NCI-H1417 (cell line): ENCODE data around the gene MUC5AC.
"Not testable (repeated sequence)": the region's sequence is repeated elsewhere in the genome, so short reads cannot be mapped to it uniquely, and the experiment has no call there.

Experiments
- DNase-seq, 3 experiments: peaks; one replicate each; lab custom pipeline; 2025; lab: John Stamatoyannopoulos, UW

Gene MUC5AC

DNA sequence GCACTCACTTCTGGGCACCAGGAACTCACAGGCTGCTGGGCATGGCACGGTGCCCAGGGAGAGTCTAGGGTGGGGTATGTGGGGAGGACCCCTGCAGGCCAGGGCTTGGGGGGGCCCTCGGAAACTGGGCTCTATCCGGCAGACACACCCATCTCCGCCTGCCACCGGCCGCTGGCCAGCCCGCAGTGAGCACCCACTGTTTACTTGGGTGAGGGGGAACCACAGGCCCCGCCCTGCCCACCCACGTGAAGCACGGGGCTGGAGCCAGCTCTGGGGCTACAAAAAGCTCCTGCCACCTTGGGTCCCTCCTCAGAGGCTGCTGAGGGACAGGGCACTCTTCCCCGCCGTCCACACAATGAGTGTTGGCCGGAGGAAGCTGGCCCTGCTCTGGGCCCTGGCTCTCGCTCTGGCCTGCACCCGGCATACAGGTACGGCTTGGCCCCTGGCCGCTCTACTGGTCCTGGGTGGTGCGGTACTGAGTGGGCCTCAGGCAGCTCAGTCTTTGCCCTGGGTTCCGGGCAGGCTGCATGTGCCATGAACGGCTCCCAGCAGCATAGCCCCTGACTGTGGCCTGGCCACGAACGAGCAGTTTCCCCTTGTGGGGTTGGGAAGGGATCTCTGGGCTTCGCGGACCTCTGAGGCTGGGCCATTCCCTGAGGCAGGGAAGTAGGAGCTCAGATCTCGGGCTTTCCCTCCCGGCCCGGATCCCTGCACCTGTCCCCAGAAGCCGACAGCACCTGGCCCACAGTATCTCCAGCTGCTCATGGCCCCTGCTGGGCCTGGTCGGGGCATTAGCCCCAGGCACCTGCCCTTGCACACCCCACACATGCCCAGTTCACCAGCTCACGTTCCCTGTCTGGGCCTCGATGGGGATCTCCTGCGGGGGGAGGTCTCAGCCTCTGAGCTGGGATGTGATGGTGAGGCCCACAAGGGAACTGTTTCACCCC, at the start of gene MUC5AC:
Gene MUC5AC (plus strand): TSS at position 309 of the 947 bp plus-strand sequence. CDS start 47 bp downstream, at position 356.
- peak in 1 of 3 experiments; percentile 28 for DNase-seq

DNA sequence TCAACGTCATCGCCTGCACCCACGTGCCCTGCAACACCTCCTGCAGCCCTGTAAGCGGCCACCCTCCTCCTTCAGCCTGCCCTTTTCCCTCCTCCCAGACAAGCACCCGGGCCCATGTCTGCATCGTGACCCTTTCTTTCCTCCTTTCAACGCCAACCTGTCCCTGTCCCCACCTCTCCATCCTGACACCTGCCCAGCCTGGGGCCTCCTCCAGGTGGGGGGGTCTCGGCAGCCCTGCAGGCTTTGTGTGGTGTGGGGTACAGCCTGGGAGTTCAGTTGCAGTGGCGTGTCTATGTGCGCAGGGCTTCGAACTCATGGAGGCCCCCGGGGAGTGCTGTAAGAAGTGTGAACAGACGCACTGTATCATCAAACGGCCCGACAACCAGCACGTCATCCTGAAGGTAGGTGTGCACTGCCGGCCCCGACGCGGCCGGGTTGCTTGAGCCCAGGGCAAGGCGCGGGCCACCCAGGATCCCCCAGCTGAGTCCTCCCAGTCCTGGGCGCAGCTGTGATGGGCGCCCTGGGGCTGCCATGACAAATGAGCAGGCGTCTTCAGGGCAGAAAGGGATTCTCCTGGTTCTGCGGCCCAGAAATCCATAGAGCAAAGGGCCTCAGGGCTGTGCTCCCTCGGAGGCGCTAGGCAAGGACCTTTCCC, 49.4 kb upstream of the MUC5AC start:
- no peak for DNase-seq

DNA sequence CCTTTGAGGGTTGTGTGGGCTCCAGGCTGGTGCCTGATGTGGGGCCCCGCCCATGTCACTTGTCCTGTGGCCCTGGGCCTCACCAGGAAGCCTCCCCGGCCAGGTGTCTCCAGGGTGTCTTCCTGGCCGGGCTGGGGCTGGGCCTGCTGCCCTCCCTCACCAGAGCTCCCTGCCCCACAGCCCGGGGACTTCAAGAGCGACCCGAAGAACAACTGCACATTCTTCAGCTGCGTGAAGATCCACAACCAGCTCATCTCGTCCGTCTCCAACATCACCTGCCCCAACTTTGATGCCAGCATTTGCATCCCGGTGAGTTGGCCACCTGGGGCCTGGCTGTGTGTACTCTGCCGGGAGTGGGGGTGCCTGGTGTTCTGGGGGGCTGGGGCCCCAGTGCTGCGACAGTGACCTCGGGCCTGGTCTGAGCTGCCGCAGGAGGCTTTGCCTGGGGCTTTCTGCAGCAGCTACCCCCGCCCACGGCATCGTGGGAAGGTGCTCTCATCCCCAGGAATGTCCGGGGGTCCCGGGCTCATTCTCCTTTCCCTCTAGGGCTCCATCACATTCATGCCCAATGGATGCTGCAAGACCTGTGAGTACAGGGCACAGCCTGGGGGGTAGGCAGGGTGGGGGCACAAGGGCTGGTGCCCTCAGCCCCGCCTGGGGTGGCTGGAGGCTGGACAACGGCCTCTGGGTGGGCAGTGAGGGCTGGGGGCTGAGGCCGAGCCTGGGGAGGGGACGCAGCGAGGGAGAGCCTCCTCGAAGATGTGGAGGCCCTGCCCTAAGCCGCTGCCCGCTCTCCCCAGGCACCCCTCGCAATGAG, 48.4 kb upstream of the MUC5AC start:
- no peak for DNase-seq

DNA sequence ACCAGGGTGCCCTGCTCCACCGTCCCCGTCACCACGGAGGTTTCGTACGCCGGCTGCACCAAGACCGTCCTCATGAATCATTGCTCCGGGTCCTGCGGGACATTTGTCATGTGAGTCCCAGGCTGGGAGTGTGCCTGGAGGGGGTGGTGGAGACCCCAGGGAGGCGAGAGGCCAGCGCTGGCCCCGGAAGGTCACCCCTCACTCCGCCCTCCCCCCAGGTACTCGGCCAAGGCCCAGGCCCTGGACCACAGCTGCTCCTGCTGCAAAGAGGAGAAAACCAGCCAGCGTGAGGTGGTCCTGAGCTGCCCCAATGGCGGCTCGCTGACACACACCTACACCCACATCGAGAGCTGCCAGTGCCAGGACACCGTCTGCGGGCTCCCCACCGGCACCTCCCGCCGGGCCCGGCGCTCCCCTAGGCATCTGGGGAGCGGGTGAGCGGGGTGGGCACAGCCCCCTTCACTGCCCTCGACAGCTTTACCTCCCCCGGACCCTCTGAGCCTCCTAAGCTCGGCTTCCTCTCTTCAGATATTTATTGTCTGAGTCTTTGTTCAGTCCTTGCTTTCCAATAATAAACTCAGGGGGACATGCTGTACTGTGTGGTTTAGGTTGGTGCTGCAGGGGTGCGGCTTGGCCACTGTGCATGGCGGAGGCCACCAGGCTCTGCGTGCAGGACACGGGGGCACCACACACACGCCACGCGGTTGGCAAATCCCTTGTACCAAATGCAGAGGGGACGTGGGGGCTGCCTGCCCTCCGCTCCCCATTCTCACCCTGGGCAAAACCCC, 47.6 kb upstream of the MUC5AC start:
- DNase-seq: no peak

- DNase-seq: no peak
These were observed 46.1 kb upstream of the MUC5AC start for GRCh38 chr11:1111545-1112212.

DNA sequence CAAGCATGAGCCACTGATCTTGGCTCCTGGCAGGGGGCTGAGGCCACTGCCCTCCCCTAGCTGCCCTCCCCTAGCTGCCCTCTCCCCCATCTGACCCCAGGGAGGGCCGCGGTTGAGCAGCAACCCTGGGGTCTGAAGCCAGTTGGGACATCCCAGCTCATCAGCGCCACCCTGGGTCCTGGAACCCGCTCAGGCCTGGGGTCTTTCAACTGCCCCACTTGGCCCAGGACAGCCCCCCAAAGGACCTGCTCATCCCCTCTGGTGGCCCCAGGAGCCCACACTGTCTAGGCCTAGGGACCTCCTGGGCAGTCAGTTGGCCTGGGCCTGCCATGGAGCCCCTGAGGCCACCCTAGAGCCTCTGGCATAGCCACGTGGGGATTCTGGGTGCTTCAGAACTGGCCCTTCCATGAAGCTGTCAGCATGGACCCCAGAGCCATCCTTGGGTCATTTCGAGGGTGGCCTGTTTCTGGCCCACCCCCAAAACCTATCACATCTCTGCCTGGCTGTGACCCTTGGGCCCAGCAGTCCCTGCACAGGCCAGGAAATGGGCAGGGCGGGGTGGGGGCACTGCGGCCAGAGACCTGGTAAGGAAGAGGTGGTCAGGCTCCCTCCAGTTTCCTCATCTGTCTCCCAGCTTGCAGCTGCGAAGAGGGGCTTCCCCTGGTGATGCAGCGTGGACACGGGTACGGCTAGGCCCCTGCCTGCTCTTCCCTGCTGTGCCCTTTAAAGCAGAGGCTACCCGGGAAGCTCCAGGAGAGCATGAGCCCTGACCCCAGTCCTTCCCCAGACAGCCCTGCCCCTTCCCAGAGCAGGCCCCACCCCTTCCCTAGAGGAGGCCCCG, 45.2 kb upstream of the MUC5AC start:
- no peak for DNase-seq

DNA sequence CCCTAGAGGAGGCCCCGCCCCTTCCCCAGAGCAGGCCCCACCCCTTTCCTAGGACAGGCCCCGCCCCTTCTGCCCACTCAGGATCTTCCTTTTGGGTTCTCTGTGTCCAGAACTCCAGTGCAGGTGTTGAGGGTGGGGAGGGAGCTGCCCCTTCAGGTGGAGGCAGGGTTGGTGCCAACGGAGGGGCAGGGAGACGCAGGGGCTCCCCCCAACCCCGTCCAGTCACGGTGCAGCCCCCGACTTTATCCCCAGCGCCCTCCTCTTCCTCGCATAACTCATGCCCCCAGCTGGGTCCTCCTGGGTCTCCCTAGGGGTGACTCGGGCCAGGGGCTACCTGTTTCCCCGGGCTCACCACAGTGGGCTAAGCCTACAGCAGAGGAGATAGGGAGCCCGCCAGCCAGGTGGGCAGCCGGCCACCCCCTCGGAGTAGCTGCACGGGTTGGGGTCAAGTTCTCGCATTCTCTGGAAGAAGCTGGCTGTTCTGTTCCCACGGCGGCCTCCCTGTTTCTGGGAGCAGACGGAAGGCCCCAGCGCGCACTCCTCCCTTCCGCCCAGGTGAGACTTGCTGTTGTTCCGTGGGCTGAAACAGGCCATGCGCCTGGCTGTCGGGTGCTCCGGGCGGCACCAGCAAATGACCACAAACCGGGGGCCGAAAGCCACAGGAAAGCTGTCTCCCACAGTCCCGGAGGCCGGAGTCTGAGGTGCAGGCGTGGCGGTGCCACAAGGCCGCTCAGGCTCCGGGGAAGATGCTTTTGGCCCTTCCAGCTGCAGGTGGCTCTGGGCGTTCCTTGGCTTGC, 44.1 kb upstream of the MUC5AC start:
- DNase-seq: peak in 1 of 3 experiments; percentile 5

DNA sequence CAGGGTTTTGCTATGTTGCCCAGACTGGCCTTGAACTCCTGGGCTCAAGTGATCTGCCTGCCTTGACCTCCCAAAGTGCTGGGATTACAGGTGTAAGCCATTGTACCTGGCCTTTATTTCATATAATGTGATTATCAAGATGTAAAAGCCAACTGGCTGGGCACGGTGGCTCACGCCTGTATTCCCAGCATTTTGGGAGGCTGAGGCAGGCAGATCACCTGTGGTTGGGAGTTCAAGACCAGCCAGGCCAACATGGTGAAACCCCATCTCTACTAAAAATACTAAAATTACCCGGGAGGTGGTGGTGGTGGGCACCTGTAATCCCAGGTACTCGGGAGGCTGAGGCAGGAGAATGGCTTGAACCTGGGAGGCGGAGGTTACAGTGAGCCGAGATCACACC, 42.5 kb upstream of the MUC5AC start:
- not testable (repeated sequence) for DNase-seq

DNA sequence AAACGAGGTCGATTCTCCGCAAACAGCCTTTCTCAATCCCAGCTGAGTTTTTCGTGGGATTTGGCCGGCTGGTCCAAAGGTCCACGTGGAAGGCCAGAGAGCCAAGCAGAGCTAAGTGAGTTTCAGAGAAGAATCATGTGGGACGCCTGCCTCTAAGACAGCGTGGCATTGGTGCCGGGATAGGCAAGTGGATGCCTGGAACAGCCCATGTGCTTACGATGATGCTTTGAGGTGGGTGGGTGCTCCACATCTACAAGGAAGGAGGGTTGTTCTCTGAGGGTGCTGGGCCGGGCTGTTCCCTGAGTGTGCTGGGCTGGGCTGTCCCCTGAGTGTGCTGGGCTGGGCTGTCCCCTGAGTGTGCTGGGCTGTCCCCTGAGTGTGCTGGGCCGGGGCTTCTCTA, 41.6 kb upstream of the MUC5AC start:
- DNase-seq: no peak

- DNase-seq: no peak
These were observed 40.9 kb upstream of the MUC5AC start for GRCh38 chr11:1116666-1117390.

GRCh38 chr11:1117992-1118391, 39.8 kb upstream of the MUC5AC start:
- no peak for DNase-seq

DNA sequence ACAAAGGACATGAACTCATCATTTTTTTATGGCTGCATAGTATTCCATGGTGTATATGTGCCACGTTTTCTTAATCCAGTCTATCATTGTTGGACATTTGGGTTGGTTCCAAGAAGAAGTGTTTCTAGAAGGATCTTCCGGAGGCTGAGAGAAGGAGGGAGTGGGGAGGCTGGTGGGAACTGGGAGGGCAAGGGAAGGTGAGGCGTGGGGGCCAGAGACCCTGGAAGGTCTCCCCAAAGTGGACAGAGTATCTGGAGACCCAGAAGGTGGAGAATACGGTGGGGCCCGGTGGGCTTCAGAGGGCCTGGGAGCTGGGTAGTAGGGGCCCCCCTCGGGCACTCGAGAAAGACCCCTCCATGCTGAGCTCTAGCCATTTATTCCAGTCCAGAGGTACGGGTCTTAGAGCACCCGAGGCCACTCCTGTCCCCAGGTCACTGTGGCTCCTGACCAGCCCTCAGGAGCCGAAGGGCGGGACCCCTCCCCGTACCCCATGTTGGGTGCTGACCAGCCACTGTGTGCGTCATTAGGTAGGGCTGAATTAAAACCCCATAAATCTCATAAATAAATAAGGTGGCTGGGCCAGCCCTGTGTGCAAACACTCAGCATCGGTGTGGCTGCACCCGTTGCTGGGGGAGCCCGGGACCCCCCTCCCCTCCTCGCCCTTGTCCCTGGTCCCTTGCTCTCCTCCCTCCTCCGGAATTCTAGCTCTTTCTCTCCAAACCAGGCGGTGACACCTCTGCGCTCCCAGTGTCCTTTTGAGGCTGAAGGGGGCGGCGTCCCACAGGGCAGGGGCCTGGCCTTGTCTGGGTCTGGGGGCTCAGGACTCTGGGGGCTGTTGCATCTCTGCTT, 38.8 kb upstream of the MUC5AC start:
- DNase-seq: no peak

GRCh38 chr11:1119604-1120146, 38.1 kb upstream of the MUC5AC start:
- DNase-seq: no peak

- no peak for DNase-seq
These were observed 37.0 kb upstream of the MUC5AC start for GRCh38 chr11:1120532-1121330.

DNA sequence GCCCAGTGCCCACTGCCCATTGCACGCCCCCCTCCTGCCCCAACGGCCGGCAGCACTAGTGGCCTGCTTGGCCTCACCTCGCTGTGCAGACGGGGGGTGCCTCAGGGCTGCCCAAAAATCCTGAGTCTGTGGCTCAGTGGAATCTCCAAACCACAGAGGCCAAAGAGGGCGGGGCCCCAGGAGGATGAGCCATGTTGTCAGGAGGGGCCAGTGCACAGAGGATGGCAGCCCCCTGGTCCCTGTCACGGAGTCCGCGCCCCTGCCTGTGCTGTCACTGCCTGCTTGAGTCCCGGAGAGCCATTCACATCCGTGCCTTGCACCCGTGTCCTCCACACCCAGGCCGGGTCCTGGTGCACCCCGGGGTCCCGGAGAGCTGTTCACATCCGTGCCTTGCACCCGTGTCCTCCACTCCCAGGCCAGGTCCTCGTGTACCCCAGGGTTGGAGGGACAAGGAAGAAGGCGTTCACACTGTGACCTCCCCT, 36.4 kb upstream of the MUC5AC start:
- no peak for DNase-seq
